HG03342 (cell line): ENCODE data around the gene ERBB2.
A peak's percentile ranks its signal among the peaks of the same experiment; 100 is the strongest.

Source experiments
- ATAC-seq: cut with Tn5 transposase; IDR thresholded peaks from one replicate; pipeline ENCODE4 v1.9.1; 2021; ENCODE audit warnings: mild to moderate bottlenecking, moderate library complexity; ENCODE audit not compliant: unreplicated experiment

ERBB2 gene

DNA sequence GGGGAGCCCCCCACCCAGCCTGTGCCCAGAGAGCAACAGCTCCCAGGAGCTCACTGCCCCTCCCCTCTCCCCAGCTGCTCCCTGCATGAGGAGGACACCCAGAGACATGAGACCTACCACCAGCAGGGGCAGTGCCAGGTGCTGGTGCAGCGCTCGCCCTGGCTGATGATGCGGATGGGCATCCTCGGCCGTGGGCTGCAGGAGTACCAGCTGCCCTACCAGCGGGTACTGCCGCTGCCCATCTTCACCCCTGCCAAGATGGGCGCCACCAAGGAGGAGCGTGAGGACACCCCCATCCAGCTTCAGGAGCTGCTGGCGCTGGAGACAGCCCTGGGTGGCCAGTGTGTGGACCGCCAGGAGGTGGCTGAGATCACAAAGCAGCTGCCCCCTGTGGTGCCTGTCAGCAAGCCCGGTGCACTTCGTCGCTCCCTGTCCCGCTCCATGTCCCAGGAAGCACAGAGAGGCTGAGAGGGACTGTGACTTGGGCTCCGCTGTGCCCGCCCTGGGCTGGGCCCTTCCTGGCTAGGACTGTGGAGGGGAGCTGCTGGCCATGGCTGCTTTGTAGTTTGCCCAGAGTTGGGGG, 34.1 kb upstream of the ERBB2 start:
- no peak for ATAC-seq

DNA sequence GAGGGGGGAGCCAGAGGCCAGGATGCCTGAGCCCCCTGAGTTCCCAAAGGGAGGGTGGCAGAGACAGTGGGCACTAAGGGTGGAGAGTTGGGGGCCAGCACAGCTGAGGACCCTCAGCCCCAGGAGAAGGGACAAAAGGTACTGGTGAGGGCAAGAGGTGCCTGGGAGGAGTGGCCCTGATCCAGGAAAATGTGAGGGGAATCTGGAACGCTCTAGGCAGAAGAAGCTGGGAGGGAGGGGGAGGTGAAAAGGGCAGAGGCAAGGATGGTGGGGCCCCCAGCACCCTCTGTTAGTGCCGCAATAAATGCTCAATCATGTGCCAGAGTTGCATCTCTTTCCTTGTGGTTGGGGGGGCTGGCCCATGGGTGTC, 33.6 kb upstream of the ERBB2 start:
- ATAC-seq, result no peak

DNA sequence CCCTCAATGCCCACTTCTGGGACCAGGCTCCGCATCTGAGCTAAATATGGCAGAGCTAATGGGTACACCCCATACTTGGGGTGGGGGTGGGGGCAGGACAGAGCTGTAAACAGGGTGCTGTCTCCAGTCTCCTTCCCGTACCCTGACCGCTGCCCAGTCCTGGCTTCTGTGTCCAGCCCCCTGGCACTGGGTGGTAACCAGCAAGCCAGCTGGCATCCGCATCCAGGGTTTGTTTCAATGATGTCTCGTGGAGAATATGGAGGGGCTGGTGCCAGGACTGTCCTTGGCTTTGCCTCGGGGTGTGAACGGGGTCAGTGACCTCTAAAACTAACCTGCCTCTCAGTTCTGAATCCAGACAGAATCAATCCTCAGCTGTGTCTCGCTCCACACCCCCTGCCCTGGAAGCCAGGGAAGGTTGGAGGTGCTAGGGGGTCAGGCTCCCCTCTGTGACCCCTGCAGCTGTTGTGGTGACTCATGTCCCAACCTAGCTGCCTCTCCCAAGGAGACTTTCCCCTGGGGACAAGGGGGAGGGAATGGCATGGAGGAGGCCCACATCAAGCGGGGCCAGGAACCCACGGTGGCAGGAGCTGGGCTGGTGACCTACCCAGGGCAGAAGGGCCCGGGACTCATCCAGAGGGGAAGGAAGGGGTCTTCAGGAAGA, 33.1 kb upstream of the ERBB2 start:
- no peak for ATAC-seq

DNA sequence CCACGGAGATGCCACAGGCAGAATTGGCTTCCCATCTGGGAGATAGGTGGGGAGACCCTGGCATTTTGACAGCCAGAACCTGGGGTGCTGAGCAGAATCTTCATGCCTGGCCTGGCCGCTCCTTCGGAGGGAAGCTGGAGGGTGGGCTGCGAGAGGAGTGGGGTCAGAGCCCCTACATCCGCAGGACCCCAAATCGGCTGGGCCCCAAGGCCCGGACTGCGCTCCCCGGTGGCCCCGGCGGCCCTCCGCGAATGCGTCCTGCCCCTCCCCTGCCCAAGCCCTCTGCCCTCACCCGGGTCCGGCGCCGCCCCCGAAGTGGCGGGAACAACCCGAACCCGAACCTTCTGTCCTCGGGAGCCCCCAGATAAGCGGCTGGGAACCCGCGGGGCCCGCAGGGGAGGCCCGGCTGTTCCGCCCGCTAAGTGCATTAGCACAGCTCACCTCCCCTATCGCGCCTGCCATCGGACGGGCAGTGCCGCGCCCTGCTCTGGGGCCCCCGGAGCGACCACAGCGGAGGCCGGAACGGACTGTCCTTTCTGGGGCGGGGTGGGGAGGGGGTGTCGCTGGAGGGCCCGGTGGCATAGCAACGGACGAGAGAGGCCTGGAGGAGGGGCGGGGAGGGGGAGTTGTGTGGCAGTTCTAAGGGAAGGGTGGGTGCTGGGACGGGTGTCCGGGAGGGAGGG, 32.5 kb upstream of the ERBB2 start:
- no peak for ATAC-seq

DNA sequence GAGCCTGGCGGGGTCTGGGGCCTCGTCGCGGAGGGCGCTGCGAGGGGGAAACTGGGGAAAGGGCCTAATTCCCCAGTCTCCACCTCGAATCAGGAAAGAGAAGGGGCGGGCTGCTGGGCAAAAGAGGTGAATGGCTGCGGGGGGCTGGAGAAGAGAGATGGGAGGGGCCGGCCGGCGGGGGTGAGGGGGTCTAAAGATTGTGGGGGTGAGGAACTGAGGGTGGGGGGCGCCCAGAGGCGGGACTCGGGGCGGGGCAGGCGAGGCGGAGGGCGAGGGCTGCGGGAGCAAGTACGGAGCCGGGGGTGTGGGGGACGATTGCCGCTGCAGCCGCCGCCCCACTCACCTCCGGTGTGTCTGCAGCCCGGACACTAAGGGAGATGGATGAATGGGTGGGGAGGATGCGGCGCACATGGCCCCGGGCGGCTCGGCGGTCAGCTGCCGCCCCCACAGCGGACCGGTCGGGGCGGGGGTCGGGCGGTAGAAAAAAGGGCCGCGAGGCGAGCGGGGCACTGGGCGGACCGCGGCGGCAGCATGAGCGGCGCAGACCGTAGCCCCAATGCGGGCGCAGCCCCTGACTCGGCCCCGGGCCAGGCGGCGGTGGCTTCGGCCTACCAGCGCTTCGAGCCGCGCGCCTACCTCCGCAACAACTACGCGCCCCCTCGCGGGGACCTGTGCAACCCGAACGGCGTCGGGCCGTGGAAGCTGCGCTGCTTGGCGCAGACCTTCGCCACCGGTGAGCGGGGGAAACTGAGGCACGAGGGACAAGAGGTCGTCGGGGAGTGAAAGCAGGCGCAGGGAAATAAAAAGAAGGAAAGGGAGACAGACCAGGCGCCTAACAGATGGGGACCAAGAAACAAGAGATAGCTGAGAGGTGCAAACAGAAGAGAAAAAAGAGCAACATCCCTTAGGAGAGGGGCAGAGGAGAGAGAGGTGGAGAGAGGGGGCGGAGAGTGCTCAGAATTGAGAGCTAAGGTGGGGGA, 31.6 kb upstream of the ERBB2 start, which contains the start of gene PNMT:
TSS of gene PNMT (plus strand) at position 509 of the 980 bp plus-strand sequence. CDS start at position 532, 23 bp downstream.
- ATAC-seq, result no peak

DNA sequence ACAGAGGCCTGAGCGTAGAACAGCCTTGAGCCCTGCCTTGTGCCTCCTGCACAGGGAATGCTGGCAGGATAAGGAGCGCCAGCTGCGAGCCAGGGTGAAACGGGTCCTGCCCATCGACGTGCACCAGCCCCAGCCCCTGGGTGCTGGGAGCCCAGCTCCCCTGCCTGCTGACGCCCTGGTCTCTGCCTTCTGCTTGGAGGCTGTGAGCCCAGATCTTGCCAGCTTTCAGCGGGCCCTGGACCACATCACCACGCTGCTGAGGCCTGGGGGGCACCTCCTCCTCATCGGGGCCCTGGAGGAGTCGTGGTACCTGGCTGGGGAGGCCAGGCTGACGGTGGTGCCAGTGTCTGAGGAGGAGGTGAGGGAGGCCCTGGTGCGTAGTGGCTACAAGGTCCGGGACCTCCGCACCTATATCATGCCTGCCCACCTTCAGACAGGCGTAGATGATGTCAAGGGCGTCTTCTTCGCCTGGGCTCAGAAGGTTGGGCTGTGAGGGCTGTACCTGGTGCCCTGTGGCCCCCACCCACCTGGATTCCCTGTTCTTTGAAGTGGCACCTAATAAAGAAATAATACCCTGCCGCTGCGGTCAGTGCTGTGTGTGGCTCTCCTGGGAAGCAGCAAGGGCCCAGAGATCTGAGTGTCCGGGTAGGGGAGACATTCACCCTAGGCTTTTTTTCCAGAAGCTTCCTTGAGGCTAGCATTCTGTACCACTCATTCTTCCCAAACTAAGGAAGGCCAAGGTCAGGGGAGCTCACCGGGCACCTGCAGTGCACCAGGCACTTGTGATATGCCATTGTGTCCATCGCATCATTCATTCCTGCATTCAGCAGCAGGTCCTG, 29.7 kb upstream of the ERBB2 start:
- no peak for ATAC-seq

DNA sequence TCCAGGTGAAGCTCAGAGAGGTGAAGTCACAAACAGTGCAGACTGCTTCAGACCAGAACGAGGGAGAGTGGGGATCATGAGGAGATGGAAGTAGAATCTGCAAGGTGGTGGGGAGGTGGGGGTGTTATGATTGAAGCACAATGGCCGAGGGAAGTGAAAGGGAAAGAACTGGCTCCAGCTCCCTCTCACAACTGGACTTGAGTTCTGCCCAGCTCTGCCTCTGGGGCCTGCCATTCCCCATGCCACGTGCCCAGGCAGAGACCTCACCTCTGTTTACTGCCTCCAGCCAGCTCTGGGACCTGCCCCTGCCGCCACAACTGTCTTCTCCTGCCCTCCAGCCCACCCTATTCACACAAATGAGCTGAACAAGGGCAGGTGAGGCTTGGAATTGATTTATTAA, 29.1 kb upstream of the ERBB2 start:
- ATAC-seq, result no peak

DNA sequence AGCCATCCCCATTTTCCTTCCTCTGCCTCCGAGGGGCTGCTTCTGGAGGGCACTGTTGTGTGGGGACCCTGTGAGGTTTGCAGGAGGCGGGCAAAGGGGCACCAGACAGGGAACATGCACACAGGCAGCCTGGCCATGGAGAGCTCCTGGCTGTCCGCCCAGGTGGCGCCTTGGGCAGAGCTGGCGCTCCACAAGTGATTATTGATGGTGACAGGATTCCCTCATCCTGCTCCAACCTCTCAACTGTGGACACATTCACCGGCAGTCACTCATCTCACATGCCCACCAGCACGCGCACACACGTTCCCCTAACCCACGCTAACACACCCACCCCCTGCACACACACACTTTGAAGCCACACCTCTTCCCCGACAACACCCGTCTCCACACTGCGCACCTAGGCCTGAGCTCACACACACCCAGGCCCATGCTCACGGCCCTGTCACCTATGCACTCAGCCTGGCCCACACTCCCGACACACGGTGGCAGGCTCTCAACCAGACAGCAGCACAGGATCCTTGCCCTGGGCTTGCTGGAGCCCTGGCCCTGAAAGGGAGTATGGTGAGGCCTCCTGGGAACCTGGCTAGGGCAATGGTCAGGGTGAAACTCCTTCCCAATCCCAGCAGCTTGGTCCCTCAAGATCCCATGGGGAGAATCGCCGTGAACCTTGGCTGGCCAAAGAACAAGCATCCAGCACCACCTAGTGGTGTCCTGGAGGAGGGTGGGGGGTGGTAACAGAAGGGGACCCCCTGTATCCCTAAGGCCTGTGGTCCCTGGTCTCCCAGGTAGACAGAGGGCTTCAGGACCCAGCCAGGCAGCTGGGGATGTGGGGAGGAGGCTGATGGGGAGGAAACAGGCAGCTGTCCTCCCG, 28.0 kb upstream of the ERBB2 start:
- ATAC-seq, result no peak

DNA sequence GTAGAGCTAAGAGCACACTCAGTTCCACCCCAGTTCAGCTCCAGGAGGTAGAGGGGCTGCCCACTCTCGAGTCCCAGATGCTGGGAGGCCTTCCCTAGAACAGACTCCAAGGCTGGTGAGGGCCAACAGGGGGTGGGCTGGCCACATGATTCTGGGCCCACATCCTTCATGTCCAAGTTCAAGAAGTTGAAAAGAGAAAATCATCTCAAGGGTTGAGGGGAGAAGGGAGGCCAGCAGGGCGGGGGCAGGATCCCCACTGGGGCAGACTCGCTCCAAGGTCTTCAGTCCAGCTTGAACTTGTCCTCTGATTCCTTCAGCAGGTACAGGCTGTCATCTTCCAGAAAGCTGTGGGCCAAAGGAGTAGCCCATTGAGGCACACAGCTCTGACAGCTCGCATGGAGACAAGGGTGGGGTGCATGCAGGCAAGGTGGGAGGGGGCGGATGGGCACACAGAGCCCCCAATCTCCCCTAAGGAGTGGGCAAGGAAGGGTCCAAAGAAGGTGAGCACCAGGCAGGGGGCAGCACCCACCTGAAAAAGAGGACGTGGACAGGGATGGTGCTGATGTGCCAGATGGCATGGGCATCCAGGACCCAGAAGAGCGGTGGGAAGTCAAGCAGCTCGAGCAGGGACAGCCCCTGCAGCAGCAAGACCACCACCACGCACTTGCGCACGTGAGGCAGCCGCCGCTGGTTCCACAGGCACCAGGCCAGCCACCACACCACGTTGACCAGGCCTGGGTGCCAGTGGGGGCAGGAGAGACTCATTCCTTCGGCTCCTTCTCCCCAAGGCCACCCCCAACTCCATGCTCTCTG, 27.1 kb upstream of the ERBB2 start:
- no peak for ATAC-seq

DNA sequence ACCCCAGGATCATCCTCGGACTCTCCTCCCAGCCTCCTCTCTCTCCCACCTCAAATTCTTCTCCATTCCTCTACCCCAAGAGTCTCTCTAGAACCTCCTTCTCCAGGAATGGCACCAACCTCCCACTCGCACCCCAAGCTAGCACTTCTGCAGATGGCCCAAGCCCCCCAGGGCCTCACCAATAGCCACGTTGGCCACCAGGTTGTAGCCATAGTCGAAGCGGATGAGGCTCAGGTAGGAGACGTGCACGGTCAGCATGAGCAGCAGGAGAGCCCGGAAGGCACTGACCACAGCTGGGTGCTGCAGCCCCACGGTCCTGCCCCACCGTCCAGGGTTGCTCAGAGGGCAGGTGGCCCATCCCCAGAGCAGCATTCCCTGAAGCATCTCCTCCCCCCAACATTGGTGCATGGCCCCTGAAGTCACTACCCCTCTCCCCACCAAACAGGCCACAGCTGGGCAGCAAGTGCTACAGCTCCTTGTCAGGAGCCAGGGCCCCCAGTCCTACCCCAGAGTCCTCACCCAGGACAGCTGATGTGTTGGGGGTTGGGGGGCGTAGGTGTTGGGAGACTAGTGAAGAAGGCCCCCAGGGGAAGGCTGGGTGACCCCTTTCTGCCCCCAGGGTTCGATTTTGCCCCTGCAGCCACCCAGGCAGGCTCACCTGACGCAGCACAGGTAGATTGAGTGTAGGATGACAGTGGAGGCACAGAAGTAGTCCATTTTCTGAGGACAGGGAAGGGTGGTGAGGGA, 26.4 kb upstream of the ERBB2 start:
- ATAC-seq, result no peak

DNA sequence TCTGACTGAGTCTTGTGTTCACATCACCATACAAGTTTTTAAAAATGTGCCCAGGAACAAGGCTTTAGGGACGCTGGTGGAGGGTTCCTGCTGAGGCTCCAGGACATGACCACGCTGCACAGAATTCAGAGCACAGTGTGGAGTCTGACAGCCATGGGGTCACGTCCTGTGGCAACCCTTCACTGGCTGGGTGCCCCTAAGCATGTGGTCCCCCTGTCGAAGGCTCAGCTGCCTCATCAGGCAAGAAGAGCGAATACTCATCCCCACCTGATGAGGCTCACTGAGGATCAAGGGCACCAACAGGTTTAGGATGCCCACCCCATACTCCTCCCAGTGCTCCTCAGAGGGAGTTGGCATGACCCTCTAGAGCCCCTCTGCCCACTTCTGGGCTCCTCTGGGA, 25.7 kb upstream of the ERBB2 start:
- ATAC-seq, result no peak

DNA sequence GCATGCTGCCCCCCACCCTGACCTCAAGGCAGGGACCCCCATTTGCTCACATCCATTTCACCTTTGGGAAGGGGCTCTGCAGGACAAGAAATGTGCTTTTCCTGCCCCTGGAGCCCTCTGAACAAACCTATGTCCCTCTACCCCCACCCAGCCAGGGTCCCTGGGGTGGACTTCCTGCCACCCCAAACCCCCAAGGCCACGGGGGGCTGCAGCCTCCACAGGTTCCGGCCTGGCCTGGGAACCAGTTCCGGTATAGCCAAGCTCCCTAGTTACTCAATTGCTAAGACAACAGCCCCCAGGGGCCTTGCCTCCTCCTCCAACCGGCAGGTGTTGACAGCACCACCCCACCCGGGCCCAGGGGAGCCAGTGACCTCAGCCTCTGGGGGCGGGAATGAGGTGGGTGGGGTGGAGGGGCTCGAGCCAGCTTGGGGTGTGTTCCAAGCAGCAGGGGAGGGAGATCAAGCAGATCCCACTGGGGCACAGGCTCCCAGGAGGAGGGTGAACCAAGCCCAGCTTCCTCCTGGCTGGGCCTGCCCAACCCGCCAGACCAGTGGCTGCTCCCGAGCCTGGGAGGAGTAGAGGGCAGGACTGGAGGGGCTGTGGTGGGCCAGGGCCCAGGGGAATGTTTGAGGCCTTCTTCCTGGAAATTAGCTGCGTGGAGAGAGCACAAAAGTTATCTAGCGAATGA, 25.0 kb upstream of the ERBB2 start:
- peak; percentile 55 for ATAC-seq

DNA sequence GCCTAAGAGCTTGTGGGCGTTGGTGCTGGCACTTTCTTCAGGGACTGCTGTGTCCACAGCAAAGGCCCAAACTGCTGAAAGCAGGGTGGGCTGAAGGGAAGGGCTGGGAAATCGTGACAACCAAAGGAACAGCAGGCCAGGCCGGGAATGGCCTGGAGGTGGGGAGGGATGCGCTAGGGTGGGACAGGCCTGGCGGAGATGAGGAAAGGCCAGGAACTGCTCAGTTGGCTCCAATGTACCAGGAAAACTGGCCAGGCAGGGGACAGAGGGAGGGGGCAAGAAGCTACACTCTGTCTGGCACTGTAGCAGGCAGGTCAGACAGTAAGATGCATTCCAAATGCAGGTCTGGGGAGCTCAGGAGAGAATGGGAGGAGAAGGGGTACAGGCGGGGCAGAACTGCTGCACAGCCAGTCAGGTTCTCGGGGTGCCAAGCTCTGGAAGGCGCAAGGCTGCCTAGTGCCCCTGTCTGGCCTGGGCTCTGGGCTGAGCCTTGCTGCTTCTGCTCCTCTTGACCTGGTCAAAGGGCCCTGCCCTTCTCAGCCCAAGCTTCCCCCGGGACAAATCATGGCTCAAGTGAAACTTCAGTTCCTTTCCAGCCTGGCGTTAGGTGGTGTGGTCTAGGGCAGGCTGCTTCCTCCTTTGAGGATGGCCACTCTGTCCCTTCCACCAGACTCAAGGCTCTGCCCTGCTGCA, 24.3 kb upstream of the ERBB2 start:
- ATAC-seq, result no peak

DNA sequence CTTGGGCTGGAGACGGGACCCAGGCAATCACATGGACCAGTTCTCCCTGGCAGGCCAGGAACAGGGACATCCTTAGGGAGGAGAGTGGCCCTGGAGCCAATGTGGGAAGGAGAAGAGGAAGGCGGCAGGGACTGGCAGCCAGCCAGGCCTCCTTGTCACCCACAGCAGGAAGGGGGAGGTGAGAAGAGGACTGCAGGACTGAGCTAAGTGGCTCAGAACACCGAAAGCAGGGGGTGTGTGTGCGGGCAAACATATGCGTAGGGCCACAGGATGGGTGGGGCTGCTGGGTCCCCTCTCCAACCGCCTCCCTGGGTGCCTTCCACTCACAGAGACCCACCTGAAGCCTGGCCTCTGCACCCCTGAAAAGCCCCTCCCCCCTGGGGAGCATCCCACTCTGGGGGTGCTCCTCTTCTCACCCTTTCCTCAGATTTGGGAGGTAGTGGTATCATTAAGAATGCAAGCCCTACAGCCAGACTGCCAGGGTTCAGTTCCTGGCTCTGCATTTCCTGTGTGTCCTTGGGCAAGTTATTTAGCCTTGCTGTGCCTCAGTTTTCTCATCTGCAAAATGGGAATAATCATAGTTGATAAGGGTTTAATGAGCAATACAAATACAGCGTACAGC, 23.6 kb upstream of the ERBB2 start:
- ATAC-seq, result no peak

DNA sequence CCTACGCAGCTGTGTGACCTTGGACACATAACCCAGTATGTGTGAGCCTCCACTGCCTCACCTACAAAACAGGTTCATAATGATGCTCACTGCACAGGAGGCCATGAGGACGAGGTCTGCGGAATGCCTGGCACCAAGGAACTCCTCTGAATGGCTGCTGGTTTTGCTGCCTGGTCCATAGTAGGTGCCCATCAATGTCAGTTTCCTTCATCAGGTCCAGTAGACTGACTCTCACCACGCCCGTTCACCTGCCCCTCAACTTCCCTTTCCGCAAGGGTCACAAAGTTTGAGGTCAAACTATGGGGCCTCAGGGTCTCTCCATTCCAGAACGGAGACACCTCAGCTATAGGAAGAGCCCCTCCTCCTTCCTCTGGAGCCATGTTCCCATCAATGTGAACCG, 22.8 kb upstream of the ERBB2 start:
- ATAC-seq, result no peak
